ENCODE results near the gene C16orf92. TPM values are rescaled to one million over a fixed set of nuclear protein-coding genes. Genes with fewer than 3 reads are reported as not detected.

The C16orf92 gene
- polyA plus RNA-seq, 1 experiment = not detected

- POLR2A ChIA-PET = no interaction called here
- Histone ChIP-seq H3K9me3 (ENCODE audit: control insufficient read depth, insufficient read depth, low read length) (no peaks in the 10 kb centered on the region; the same call in 1 of the 2 replicates), H3K27ac (ENCODE audit: low read depth, low read length) (no peak overlapping the region), H3K4me3 (ENCODE audit: low read depth, low read length) (no peak overlapping the region), H3K27me3 (ENCODE audit: control insufficient read depth, insufficient read depth, low read length) (no peaks in the 10 kb centered on the region)
- TF ChIP-seq CTCF (IDR thresholded peaks at IDR 0.05; ENCODE audit: low read depth, low read length) = no peak
- CTCF ChIA-PET = no interaction called here
- DNase-seq (ENCODE audit: low read depth, low spot score) = no peak
Observed at GRCh38 chr16:29982560-29983419, 40.2 kb upstream of the C16orf92 start.

- POLR2A ChIA-PET = no interaction called here
- no peak overlapping the region for H3K4me3 ChIP-seq (ENCODE audit: low read depth, low read length)
- CTCF ChIA-PET = no interaction called here
- H3K27me3 ChIP-seq (ENCODE audit: control insufficient read depth, insufficient read depth, low read length) = no peaks in the 10 kb centered on the region
- TF ChIP-seq CTCF (IDR thresholded peaks at IDR 0.05; ENCODE audit: low read depth, low read length) = no peak
- no peak for DNase-seq (ENCODE audit: low read depth, low spot score)
- no peaks in the 10 kb centered on the region; the same call in 1 of the 2 replicates for H3K9me3 ChIP-seq (ENCODE audit: control insufficient read depth, insufficient read depth, low read length)
- H3K27ac ChIP-seq (ENCODE audit: low read depth, low read length) = no peak overlapping the region
Observed at GRCh38 chr16:29983420-29984136, 39.4 kb upstream of the C16orf92 start.

- TF ChIP-seq CTCF (IDR thresholded peaks at IDR 0.05; ENCODE audit: low read depth, low read length) = no peak
- CTCF ChIA-PET = no interaction called here
- Histone ChIP-seq H3K27ac (ENCODE audit: low read depth, low read length) (no peak overlapping the region), H3K27me3 (ENCODE audit: control insufficient read depth, insufficient read depth, low read length) (no peaks in the 10 kb centered on the region), H3K9me3 (ENCODE audit: control insufficient read depth, insufficient read depth, low read length) (no peaks in the 10 kb centered on the region; the same call in 1 of the 2 replicates), H3K4me3 (ENCODE audit: low read depth, low read length) (no peak overlapping the region)
- DNase-seq (ENCODE audit: low read depth, low spot score) = no peak
- POLR2A ChIA-PET = no interaction called here
Observed at GRCh38 chr16:29984137-29984763, 38.7 kb upstream of the C16orf92 start.

GRCh38 chr16:29984764-29985147 lies 38.2 kb upstream of the C16orf92 start:
- ChIA-PET POLR2A (no interaction called here), CTCF (no interaction called here)
- Histone ChIP-seq H3K9me3 (ENCODE audit: control insufficient read depth, insufficient read depth, low read length) (no peaks in the 10 kb centered on the region; the same call in 1 of the 2 replicates), H3K4me3 (ENCODE audit: low read depth, low read length) (no peak overlapping the region), H3K27ac (ENCODE audit: low read depth, low read length) (no peak overlapping the region), H3K27me3 (ENCODE audit: control insufficient read depth, insufficient read depth, low read length) (no peaks in the 10 kb centered on the region)
- TF ChIP-seq CTCF (IDR thresholded peaks at IDR 0.05; ENCODE audit: low read depth, low read length) = no peak
- no peak for DNase-seq (ENCODE audit: low read depth, low spot score)
